GM18517 (cell line): ENCODE results near the gene CERT1.
"Not testable (repeated sequence)": the region's sequence is repeated elsewhere in the genome, so short reads cannot be mapped to it uniquely, and the experiment has no call there.

ENCODE experiments used
- ATAC-seq: cut with Tn5 transposase; IDR thresholded peaks from one replicate; pipeline ENCODE4 v1.9.1; 2021; ENCODE audit warnings: mild to moderate bottlenecking, moderate library complexity; ENCODE audit not compliant: unreplicated experiment

CERT1 gene

GRCh38 chr5:75524071-75524470 is 12.6 kb upstream of the CERT1 start:
- peak; percentile 87 for ATAC-seq

GRCh38 chr5:75523275-75523674 is 11.8 kb upstream of the CERT1 start:
- no peak for ATAC-seq

- ATAC-seq = no peak
Measured at GRCh38 chr5:75522542-75522941, 11.1 kb upstream of the CERT1 start.

GRCh38 chr5:75522025-75522424 is 10.6 kb upstream of the CERT1 start:
- ATAC-seq = no peak

GRCh38 chr5:75521195-75521594 is 9.8 kb upstream of the CERT1 start:
- ATAC-seq = no peak

GRCh38 chr5:75519761-75520160 is 8.3 kb upstream of the CERT1 start:
- ATAC-seq = no peak

GRCh38 chr5:75514323-75514722 is 2.9 kb upstream of the CERT1 start:
- ATAC-seq = no peak

GRCh38 chr5:75513841-75514240 is 2.4 kb upstream of the CERT1 start:
- ATAC-seq = no peak

- no peak for ATAC-seq
Measured at GRCh38 chr5:75512383-75513074, 1.1 kb upstream of the CERT1 start.

GRCh38 chr5:75510836-75511434 is 494 bp downstream of the CERT1 start:
- ATAC-seq = peak; percentile 22

GRCh38 chr5:75510417-75510835 is 1.0 kb downstream of the CERT1 start:
- ATAC-seq = peak; percentile 2

- no peak for ATAC-seq
Measured at GRCh38 chr5:75509956-75510355, 1.5 kb downstream of the CERT1 start.

- no peak for ATAC-seq
Measured at GRCh38 chr5:75509546-75509945, 1.9 kb downstream of the CERT1 start.

- no peak for ATAC-seq
Measured at GRCh38 chr5:75507841-75508240, 3.6 kb downstream of the CERT1 start.

GRCh38 chr5:75505112-75505511 is 6.3 kb downstream of the CERT1 start:
- not testable (repeated sequence) for ATAC-seq

GRCh38 chr5:75498875-75499274 is 12.6 kb downstream of the CERT1 start:
- not testable (repeated sequence) for ATAC-seq

- ATAC-seq = no peak
Measured at GRCh38 chr5:75498208-75498777, 13.1 kb downstream of the CERT1 start.

- ATAC-seq = no peak
Measured at GRCh38 chr5:75496026-75496425, 15.4 kb downstream of the CERT1 start.

GRCh38 chr5:75491621-75492020 is 19.8 kb downstream of the CERT1 start:
- no peak for ATAC-seq

GRCh38 chr5:75489847-75490246 is 21.6 kb downstream of the CERT1 start:
- not testable (repeated sequence) for ATAC-seq

GRCh38 chr5:75484605-75485004 is 26.8 kb downstream of the CERT1 start:
- ATAC-seq = no peak

- no peak for ATAC-seq
Measured at GRCh38 chr5:75482482-75482881, 28.9 kb downstream of the CERT1 start.
